NOMO-1 (cell line): ENCODE results near the gene SEPTIN1.
A peak's percentile ranks its signal among the peaks of the same experiment; 100 is the strongest.
"Not testable (repeated sequence)": the region's sequence is repeated elsewhere in the genome, so short reads cannot be mapped to it uniquely, and the experiment has no call there.

Experiments
- DNase-seq, 2 experiments: peaks; one replicate each; lab custom pipeline; 2025; ENCODE audit not compliant: unreplicated experiment in 2 of 2; lab: John Stamatoyannopoulos, UW

SEPTIN1 gene

GRCh38 chr16:30406795-30407101 is 24.4 kb upstream of the SEPTIN1 start:
- DNase-seq, result no peak

- DNase-seq, result no peak
These were observed 19.5 kb upstream of the SEPTIN1 start for GRCh38 chr16:30401768-30402425.

DNA sequence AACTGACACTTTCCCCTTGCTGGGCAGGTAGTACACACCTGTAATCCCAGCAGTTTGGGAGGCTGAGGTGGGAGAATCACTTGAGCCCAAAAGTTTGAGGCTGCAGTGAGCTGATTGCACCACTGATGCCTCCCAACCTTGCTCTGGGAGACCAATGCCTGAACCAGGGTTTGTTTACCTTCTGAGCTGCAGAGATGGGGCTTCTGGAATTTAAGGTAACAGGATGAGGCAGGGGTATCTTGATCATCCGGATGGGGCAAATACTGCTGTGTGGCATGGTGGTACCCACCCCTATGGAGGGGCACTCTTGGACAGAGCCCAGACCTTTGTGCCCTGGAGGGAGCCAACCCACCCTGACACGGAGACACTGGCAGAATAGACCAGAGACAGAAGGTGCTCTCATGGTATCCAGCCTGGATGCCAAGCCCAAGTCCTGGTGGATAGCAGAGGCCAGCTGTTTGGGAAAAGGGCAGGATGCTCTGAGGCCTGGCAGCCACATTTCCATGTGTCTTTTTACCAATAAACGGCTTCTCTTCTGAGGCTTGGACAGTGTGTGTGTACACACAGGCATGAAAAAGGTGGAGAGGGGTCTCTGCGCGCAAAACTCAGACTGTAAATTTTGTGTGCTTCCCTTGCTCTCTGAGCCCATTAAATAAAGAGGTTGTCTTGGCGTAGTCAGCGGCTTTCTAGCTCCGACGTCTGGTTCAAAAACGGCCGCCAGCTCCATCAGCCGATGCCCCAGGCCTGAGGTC is 17.2 kb upstream of the SEPTIN1 start:
- DNase-seq, result no peak

GRCh38 chr16:30398661-30399434 is 16.5 kb upstream of the SEPTIN1 start:
- DNase-seq, result no peak

GRCh38 chr16:30397776-30398660 is 15.7 kb upstream of the SEPTIN1 start:
- no peak for DNase-seq

DNA sequence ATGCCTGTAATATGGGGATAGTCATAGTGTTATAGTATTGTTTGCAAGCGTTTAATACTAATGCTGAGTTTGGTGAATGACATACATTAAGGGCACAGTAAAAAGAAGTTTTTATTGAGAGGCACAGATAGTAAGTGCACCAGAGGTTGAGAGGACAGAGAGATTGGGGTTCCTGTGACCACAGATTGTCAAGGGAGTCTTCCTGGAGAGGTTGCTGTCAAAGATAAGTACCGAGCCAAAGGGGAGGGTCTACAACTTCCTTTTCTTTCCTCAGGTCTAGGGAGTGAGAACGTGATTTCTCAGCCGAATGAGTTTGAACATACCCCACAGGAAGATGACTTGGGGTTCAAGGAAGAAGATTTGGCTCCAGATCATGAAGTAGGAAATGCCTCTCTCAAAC is 14.7 kb upstream of the SEPTIN1 start:
- DNase-seq, result no peak

- not testable (repeated sequence) for DNase-seq
These were observed 14.3 kb upstream of the SEPTIN1 start for GRCh38 chr16:30396627-30397026.

DNA sequence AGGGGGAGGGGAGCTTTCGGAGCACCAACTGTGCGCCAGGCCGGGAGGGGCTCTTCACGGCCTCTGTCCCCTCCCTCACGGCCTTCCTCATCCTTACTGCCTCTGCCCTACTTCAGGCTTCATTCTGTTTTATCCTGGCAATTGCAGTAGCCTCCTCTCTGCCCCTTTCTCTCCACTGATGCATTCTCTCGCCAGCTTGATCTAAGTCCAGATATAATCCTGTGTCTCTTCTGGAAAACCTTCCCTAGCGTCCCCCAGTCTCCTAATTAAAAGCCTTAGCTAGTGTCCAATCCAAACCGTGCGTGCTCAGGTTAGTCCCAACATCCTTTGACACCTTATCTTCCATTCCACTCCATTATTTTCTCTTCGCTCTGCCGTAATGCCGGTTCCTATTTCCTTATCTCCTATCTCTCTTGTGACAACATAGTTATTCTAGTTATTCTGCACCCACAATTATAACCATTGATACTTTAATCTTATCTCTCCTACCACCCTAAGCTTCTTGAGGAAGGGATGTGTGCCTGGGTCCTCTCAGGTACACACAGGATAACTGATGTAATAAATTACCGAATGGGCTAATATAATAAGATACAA is 13.7 kb upstream of the SEPTIN1 start:
- peak in 1 of 2 experiments; percentile 21 for DNase-seq

DNA sequence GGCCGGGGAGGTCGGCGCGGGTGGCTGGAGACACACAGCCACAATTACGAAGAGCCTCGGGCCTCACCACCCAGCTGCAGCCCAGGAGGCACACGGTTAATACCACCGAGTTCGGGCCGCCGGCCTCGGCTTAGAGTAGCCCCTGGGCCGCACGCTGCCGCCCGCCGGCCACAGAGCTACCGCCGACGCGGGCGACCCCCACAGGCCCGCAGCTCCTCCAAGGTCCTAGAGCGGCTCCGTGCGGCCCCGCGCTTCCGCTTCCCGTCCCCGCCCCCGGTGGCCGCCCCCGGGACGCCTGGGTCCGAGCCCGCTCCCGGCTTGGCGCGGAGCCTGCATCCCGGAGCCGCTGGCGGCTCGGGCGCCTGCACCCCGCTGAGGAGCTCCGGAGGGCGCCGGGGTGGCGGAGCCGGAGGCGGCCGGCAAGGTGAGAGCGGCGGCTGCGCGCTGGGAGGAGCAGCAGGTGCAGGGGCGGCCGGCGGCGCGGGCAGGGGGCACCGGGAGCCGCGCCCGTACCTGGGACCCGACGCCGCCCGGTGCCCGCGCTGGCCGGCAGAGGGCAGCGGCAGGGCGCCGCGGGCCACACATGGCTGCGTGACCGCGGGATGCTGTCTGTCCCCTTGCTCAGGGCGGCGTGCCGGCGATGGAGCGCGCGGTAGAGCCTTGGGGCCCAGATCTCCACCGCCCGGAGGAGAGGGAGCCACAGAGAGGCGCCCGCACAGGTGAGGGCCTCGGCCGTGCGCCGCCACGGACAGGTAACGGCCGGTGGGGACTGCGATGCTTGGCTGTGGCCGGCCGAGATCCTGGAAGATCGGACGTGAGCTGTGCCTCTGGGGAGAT is 13.0 kb upstream of the SEPTIN1 start, which contains the start of gene ZNF48:
ZNF48 (plus strand) TSS at position 266 of the 837 bp plus-strand sequence; CDS start at position 641, 375 bp downstream.
- peak; percentile 84 to 89 for DNase-seq

GRCh38 chr16:30394592-30395154 is 12.3 kb upstream of the SEPTIN1 start:
- DNase-seq, result no peak

DNA sequence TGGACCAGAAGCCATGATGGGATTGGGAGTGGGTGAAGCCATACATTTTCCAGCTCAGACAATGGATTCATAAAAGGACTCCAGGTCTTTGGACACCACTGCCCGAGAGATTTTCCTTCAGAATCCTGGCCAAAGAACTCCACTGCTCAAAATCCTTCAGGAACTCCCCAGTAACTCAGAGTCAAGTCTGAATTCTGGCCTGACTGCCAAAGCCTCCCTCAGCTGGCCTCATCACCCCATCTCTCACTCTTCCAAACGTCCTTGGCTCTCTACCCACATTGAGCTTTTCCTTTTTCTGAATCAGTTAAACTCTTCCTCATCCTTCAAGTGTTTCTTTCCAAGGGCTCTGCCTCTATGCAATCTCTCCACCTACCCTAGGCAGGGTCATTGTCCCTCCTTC is 1.2 kb upstream of the SEPTIN1 start:
- DNase-seq, result no peak

DNA sequence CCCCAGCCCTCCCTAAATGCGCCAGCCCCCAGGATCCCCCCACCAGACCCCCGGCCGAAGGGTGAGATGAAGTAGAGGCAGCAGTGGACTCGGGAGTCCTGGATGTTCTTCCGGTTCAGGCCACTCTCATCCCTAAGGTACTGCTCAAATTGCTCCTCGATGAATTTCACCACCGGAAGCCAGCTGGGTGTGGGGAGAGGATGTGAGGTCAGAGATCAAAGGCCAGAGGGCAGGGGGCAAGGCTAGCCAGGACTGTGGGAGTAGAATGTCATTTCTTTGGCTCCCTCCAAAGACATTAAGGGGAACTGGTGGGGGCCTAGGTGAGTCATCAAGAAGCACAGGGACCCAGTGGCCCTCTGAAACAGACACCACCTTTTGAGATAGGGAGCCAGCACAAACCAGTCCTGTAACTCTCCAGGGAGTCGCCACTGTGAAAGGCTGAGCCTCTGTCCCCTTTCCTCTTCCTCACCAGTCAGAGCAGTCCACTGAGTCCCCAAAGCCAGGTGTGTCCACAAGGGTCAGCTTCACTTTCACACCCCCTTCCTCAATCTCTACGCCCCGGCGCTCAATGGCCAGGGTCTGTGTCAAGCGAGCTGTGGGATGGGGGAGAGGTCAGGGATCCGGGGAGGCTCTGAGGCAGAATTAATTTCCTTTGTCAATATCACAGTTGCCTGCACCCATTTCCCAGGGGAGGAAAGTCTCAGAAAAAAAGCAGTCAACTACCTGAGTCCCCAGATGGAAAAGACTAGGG is 895 bp downstream of the SEPTIN1 start:
- DNase-seq, result no peak

DNA sequence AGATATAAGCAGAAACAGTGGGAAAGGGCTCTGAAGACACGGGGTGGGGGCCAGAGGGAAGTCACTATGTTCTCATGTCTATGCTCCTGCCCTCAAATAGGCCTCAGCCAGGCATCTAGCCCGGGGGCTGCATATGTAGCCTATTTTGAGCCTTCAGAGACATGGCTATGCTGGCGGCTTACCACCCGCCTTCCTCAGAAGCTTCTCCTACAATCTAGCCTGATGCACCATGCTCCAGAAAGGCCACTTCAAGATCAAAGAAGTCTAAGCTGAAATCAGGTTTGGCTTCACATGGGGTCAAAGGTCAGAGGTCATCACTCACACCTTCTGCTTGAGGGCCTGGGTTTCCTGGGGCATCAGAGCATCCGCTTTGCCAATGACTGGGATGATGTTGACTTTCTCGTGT is 1.6 kb downstream of the SEPTIN1 start:
- no peak for DNase-seq

DNA sequence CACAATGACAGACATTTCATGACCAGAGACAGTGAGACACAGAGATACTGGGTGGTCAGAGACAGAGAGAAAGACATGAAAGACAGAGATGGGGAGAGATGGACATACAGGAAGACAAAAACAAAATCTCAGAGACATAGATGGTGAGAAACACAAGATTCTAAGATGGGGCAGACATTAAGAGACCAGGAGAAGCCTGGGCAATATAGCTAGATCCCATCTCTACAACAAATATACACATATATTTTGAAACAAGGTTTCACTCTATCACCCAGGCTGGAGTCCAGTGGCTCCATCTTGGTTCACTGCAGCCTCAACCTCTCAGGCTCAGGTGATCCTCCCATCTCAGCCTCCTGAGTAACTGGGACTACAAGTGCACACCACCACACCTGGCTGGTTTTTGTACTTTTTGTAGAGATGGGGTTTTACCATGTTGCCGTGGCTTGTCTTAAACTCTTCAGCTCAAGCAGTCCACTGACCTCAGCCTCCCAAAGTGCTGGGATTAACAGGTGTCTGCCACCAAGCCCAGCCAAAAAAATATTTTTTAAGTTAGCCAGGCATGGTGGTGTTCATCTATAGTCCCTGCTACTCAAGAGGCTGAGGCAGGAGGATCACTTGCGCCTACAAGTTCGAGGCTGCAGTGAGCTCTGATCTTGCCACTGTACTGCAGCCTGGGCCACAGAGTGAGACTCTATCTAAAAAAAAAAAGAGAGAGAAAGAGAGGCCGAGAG is 2.1 kb downstream of the SEPTIN1 start:
- DNase-seq, result no peak

GRCh38 chr16:30379158-30379783 is 3.1 kb downstream of the SEPTIN1 start:
- no peak for DNase-seq

- peak; percentile 94 to 95 for DNase-seq
These were observed 3.9 kb downstream of the SEPTIN1 start for GRCh38 chr16:30378236-30379157.
